PC-9 (cell line): Measurements from ENCODE around the gene DLGAP4.

Experiments used
- EZH2 ChIP-seq: fragments of 200-600 bp; sonication (generic); IDR thresholded peaks from 2 replicates; pipeline ENCODE4 v1.8.0; 2017; ENCODE audit warnings: antibody characterized with exemption, low read depth
- TF ChIP-seq, protein P1 (sequence below): fragments of 200-600 bp; sonication (generic); conservative IDR thresholded peaks from 2 replicates; pipeline ENCODE4 v1.6.1; 2017; ENCODE audit warnings: mixed run types, antibody characterized with exemption, mild to moderate bottlenecking, moderate library complexity

DNA sequence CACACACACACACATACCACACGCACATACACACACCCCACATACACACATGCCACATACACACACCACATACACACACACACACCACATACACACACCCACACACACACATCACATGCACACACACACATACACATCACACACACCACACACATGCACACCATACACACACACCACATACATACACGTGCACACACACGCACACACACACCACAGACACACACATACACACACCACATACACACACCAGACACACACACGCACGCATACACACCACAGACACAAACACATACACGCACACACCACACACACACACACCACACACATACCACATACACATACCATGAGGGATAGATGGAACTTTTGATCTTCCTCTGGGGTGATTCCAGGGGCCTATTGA is 90.2 kb downstream of the DLGAP4 start:
- TF ChIP-seq, protein P1, sequence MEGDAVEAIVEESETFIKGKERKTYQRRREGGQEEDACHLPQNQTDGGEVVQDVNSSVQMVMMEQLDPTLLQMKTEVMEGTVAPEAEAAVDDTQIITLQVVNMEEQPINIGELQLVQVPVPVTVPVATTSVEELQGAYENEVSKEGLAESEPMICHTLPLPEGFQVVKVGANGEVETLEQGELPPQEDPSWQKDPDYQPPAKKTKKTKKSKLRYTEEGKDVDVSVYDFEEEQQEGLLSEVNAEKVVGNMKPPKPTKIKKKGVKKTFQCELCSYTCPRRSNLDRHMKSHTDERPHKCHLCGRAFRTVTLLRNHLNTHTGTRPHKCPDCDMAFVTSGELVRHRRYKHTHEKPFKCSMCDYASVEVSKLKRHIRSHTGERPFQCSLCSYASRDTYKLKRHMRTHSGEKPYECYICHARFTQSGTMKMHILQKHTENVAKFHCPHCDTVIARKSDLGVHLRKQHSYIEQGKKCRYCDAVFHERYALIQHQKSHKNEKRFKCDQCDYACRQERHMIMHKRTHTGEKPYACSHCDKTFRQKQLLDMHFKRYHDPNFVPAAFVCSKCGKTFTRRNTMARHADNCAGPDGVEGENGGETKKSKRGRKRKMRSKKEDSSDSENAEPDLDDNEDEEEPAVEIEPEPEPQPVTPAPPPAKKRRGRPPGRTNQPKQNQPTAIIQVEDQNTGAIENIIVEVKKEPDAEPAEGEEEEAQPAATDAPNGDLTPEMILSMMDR = no peak
- TF ChIP-seq EZH2 = no peak
